OCI-LY1 (cell line): ENCODE measurements around the gene PRSS3.

ENCODE experiments used
- CTCF ChIP-seq: fragments of 200-600 bp; sonication (generic), shearing (Covaris generic); IDR thresholded peaks from 2 replicates; pipeline ENCODE4 v1.5.1; 2017; ENCODE audit warnings: mild to moderate bottlenecking, antibody characterized with exemption, low read length, moderate library complexity, mixed read lengths
- EZH2 ChIP-seq: fragments of 200-600 bp; sonication (generic), shearing (Covaris generic); IDR thresholded peaks from 2 replicates; pipeline ENCODE4 v1.8.0; 2017; ENCODE audit warnings: borderline replicate concordance, mixed run types, mild to moderate bottlenecking, antibody characterized with exemption, low read length, moderate library complexity, mixed read lengths

DNA sequence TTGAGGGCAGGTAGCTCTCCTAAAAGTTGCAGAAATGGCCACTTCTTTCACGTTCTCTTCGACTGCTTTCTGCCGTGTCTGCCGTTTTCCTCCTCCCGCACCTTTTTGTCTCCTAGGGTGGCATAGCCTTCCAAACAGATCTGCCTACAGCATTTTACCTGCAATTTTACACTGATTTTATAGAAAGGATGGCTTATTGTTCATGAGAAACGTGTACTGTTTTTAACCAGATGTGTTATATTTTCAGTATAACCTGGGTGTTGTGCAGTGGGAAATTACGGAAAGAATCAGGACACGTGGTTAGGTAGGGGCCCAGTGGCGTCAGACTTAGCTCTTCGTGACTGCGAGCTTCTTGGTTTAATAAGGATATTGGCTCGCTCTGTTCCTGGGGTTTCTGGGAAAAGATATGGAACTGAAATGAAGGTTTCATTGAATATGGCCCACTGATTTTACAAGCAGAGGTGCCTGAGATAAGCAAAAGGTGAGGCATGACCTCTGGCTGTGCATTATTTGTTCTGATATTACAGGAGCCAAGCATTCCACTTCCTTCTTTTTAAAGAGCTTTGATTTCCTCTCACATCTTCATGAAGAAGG lies 43.7 kb upstream of the PRSS3 start:
- no peak for TF ChIP-seq CTCF
- TF ChIP-seq EZH2 = no peak
